SK-N-MC (cell line): ENCODE measurements around the gene CLK3.

Experiments
- EZH2 ChIP-seq: fragments of 200-600 bp; sonication (generic); IDR thresholded peaks from one replicate; pipeline ENCODE4 v1.6.1; 2017; ENCODE audit warnings: antibody characterized with exemption
- POLR2AphosphoS5 ChIP-seq: IDR thresholded peaks from 2 replicates; pipeline ENCODE4 v1.6.1; 2012; ENCODE audit warnings: mild to moderate bottlenecking, low read depth, low read length, borderline replicate concordance

DNA sequence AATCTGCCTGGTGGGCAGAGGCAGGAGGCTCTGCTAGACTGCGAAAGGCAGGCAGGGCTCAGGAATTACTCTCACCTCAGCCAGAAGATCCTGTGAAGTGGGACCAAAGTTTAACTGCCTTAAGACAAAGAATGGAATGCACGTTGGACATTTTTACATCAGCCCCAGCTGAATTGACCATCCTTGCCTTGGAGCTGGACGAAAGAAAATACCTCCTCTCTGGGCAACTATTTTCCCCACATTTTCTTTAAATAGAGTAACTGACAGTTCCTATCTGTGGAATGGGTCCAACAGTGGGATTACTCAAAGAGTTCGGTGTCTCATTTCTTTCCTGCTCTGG is 45.9 kb upstream of the CLK3 start:
- TF ChIP-seq EZH2 (no peak), POLR2AphosphoS5 (no peak)
